ENCODE data around the gene ZPR1. TPM values are rescaled to one million over a fixed set of nuclear protein-coding genes. Genes with fewer than 3 reads are reported as not detected.
A peak's percentile ranks its signal among the peaks of the same experiment; 100 is the strongest.

The ZPR1 gene
- total RNA-seq, 1 donor from 2014 or later: 65.1 TPM

GRCh38 chr11:116787436-116787785, 412 bp downstream of the ZPR1 start:
- peak overlapping the region; percentile 97 for H3K4me2 ChIP-seq (ENCODE audit: low read length)

GRCh38 chr11:116786966-116787365, 857 bp downstream of the ZPR1 start:
- H3K79me2 ChIP-seq (ENCODE audit: insufficient read depth, low read length): peaks cover 28% of the 10 kb centered on the region
- TF ChIP-seq EZH2 (IDR thresholded peaks at IDR 0.05; ENCODE audit: insufficient read depth, low read length) (no peak), CTCF (IDR thresholded peaks at IDR 0.05; ENCODE audit: insufficient read depth, low read depth, low read length) (no peak)
- Mint-ChIP-seq H3K36me3 (ENCODE audit: low read depth, unreplicated experiment) (peaks cover 21% of the 10 kb centered on the region), H3K9me3 (ENCODE audit: unreplicated experiment) (no peaks in the 10 kb centered on the region), H3K27me3 (ENCODE audit: low read depth, unreplicated experiment) (peaks cover 13% of the 10 kb centered on the region), H3K4me1 (ENCODE audit: low read depth, unreplicated experiment) (peaks cover 20% of the 10 kb centered on the region), H3K27ac (ENCODE audit: unreplicated experiment) (peak overlapping the region; percentile 84), H3K4me3 (ENCODE audit: unreplicated experiment) (peak overlapping the region; percentile 89)
- peak overlapping the region; percentile 94 for H3K9ac ChIP-seq (ENCODE audit: low read length)
- peaks cover 29% of the 10 kb centered on the region for H3K4me1 ChIP-seq (ENCODE audit: insufficient read depth, low read length)
- H4K20me1 ChIP-seq (ENCODE audit: insufficient read depth, low read length): peaks cover 27% of the 10 kb centered on the region
- no peak for DNase-seq (ENCODE audit: low read depth)
- no peak overlapping the region for H2AFZ ChIP-seq (ENCODE audit: low read depth, low read length)
- H3K9me3 ChIP-seq (ENCODE audit: insufficient read depth, low read depth, low read length): no peaks in the 10 kb centered on the region
- H3K36me3 ChIP-seq (ENCODE audit: insufficient read depth, low read length): peaks cover 48% of the 10 kb centered on the region
- no peak for FAIRE-seq
- no peaks in the 10 kb centered on the region for H3K27me3 ChIP-seq (ENCODE audit: insufficient read depth, low read length)
- peak overlapping the region; percentile 97 for H3K4me2 ChIP-seq (ENCODE audit: low read length)
- H3K27ac ChIP-seq (ENCODE audit: low read depth, low read length): no peak overlapping the region
- H3K4me3 ChIP-seq (ENCODE audit: insufficient read depth, low read depth, low read length): peak overlapping the region; percentile 91

More at GRCh38 chr11:116787436-116787785, 412 bp downstream of the ZPR1 start:
- TF ChIP-seq CTCF (IDR thresholded peaks at IDR 0.05; ENCODE audit: insufficient read depth, low read depth, low read length): no peak
- TF ChIP-seq EZH2 (IDR thresholded peaks at IDR 0.05; ENCODE audit: insufficient read depth, low read length): no peak
- peak overlapping the region; percentile 89 for H3K4me3 Mint-ChIP-seq (ENCODE audit: unreplicated experiment)
- Histone ChIP-seq H4K20me1 (ENCODE audit: insufficient read depth, low read length) (peaks cover 22% of the 10 kb centered on the region), H3K4me1 (ENCODE audit: insufficient read depth, low read length) (peaks cover 29% of the 10 kb centered on the region), H3K36me3 (ENCODE audit: insufficient read depth, low read length) (peaks cover 44% of the 10 kb centered on the region), H3K27me3 (ENCODE audit: insufficient read depth, low read length) (no peaks in the 10 kb centered on the region), H3K79me2 (ENCODE audit: insufficient read depth, low read length) (peaks cover 24% of the 10 kb centered on the region), H3K27ac (ENCODE audit: low read depth, low read length) (peak overlapping the region; percentile 91), H2AFZ (ENCODE audit: low read depth, low read length) (peak overlapping the region; percentile 98), H3K9me3 (ENCODE audit: insufficient read depth, low read depth, low read length) (no peaks in the 10 kb centered on the region), H3K9ac (ENCODE audit: low read length) (peak overlapping the region; percentile 94), H3K4me3 (ENCODE audit: insufficient read depth, low read depth, low read length) (peak overlapping the region; percentile 91)
- peaks cover 13% of the 10 kb centered on the region for H3K27me3 Mint-ChIP-seq (ENCODE audit: low read depth, unreplicated experiment)
- DNase-seq (ENCODE audit: low read depth) (no peak), FAIRE-seq (no peak)
- no peaks in the 10 kb centered on the region for H3K9me3 Mint-ChIP-seq (ENCODE audit: unreplicated experiment)
- H3K36me3 Mint-ChIP-seq (ENCODE audit: low read depth, unreplicated experiment): peaks cover 18% of the 10 kb centered on the region
- peak overlapping the region; percentile 84 for H3K27ac Mint-ChIP-seq (ENCODE audit: unreplicated experiment)
- peaks cover 20% of the 10 kb centered on the region for H3K4me1 Mint-ChIP-seq (ENCODE audit: low read depth, unreplicated experiment)

GRCh38 chr11:116786326-116786725, 1.5 kb downstream of the ZPR1 start:
- Histone ChIP-seq H3K9me3 (ENCODE audit: insufficient read depth, low read depth, low read length) (no peaks in the 10 kb centered on the region), H2AFZ (ENCODE audit: low read depth, low read length) (no peak overlapping the region), H3K4me1 (ENCODE audit: insufficient read depth, low read length) (peaks cover 27% of the 10 kb centered on the region), H3K27ac (ENCODE audit: low read depth, low read length) (no peak overlapping the region), H3K4me2 (ENCODE audit: low read length) (peak overlapping the region; percentile 97), H3K36me3 (ENCODE audit: insufficient read depth, low read length) (peaks cover 50% of the 10 kb centered on the region), H3K79me2 (ENCODE audit: insufficient read depth, low read length) (peaks cover 30% of the 10 kb centered on the region), H3K27me3 (ENCODE audit: insufficient read depth, low read length) (no peaks in the 10 kb centered on the region), H4K20me1 (ENCODE audit: insufficient read depth, low read length) (peaks cover 28% of the 10 kb centered on the region), H3K9ac (ENCODE audit: low read length) (no peak overlapping the region), H3K4me3 (ENCODE audit: insufficient read depth, low read depth, low read length) (no peak overlapping the region)
- Mint-ChIP-seq H3K27ac (ENCODE audit: unreplicated experiment) (no peak overlapping the region), H3K4me3 (ENCODE audit: unreplicated experiment) (peak overlapping the region; percentile 89), H3K9me3 (ENCODE audit: unreplicated experiment) (no peaks in the 10 kb centered on the region), H3K27me3 (ENCODE audit: low read depth, unreplicated experiment) (peaks cover 13% of the 10 kb centered on the region), H3K36me3 (ENCODE audit: low read depth, unreplicated experiment) (peaks cover 23% of the 10 kb centered on the region), H3K4me1 (ENCODE audit: low read depth, unreplicated experiment) (peaks cover 20% of the 10 kb centered on the region)
- DNase-seq (ENCODE audit: low read depth) (no peak), FAIRE-seq (no peak)
- no peak for TF ChIP-seq EZH2 (IDR thresholded peaks at IDR 0.05; ENCODE audit: insufficient read depth, low read length)
- TF ChIP-seq CTCF (IDR thresholded peaks at IDR 0.05; ENCODE audit: insufficient read depth, low read depth, low read length): no peak
